Fibroblast of the aortic adventitia (primary cell): ENCODE measurements around the gene MND1. TPM values are rescaled to one million over a fixed set of nuclear protein-coding genes. Genes with fewer than 3 reads are reported as not detected.

Experiments
- DNase-seq: peaks from one replicate; pipeline ENCODE4 v3.0.0-alpha.2; 2010; ENCODE audit warnings: low read depth
- H3K4me3 ChIP-seq: 2 replicates; pipeline ENCODE4 v1.5.1; 2011; ENCODE audit warnings: low read depth, mild to moderate bottlenecking, control low read depth, low read length, moderate library complexity
- CTCF ChIP-seq: IDR thresholded peaks from 2 replicates; pipeline ENCODE4 v1.5.1; 2011; ENCODE audit warnings: mild to moderate bottlenecking, low read length, control low read depth, inconsistent platforms; ENCODE audit not compliant: insufficient read depth
- total RNA-seq: library from RNA; depleted of rRNA; stranded (reverse); fragments of >200 nt; gene quantifications from 2 replicates; pipeline ENCODE4 v1.2.3, GENCODE V29; 2012; ENCODE audit warnings: low replicate concordance

MND1 gene
- total RNA-seq, 1 donor, result 15.5 TPM

DNA sequence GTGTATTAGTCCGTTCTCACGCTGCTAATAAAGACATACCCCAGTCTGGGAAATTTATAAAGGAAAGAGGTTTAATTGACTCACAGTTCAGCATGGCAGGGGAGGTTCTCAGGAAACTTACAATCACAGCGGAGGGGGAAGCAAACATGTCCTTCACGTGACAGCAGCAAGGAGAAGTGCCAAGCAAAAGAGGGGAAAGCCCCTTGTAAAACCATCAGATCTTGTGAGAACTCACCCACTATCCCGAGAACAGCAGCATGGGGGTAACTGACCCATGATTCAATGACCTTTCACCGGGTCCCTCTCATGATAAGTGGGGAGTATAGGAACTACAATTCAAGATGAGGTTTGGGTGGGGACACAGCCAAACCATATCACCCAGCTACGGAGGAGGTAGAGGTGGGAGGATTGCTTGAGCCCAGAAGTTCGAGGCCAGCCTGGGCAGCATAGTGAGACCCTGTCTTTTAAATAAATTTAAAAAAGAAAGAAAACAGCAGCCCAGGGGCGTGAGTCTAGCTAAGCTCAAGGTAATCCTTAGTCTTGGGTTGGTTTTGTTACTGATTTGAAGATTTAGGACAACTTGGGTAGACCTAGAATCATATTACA lies 75.3 kb downstream of the MND1 start:
- TF ChIP-seq CTCF, result no peak
- no peak for DNase-seq
- H3K4me3 ChIP-seq, result no peak overlapping the region

DNA sequence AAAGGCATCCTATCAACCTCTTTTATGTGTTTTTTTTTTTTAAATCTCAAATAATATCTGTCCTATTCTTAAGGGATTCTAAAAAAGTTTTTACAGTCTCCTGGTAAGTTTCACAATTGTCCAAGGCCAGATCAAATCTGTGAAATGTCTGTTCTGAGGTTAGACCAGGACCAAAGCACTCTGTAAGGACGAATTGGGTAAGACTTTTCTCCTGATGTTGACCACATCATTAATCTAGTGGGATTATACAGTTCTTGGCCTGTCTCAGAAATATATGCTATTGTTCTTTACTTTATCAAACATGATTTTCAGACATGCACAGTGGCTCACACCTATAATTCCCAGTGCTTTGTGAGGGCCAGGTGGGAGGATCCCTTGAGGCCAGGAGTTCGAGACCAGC lies 75.9 kb downstream of the MND1 start:
- peak; percentile 32 for DNase-seq
- H3K4me3 ChIP-seq, result no peak overlapping the region
- no peak for TF ChIP-seq CTCF

GRCh38 chr4:153421941-153422340 lies 77.5 kb downstream of the MND1 start:
- H3K4me3 ChIP-seq, result no peak overlapping the region
- DNase-seq, result no peak
- no peak for TF ChIP-seq CTCF

GRCh38 chr4:153426207-153426885 lies 81.9 kb downstream of the MND1 start:
- no peak for DNase-seq
- no peak overlapping the region for H3K4me3 ChIP-seq
- no peak for TF ChIP-seq CTCF

- H3K4me3 ChIP-seq, result no peak overlapping the region
- TF ChIP-seq CTCF, result no peak
- peak; percentile 79 for DNase-seq
Observed at GRCh38 chr4:153427363-153428071, 83.0 kb downstream of the MND1 start.

GRCh38 chr4:153428941-153429475 lies 84.5 kb downstream of the MND1 start:
- no peak for TF ChIP-seq CTCF
- no peak overlapping the region for H3K4me3 ChIP-seq
- no peak for DNase-seq
